Measurements from ENCODE around the gene HSPBP1. TPM values are rescaled to one million over a fixed set of nuclear protein-coding genes. Genes with fewer than 3 reads are reported as not detected.

The HSPBP1 gene
- total and polyA plus RNA-seq, 9 of the 15 experiments (the other 6 are each of a cell fraction or from before 2014, with no cell fraction given) = 0.83 to 81.3 (median 21.8) TPM

- TF ChIP-seq HCFC1 (IDR thresholded peaks at IDR 0.05; ENCODE audit: low read depth, low read length) = peak; percentile 75
- peak; percentile 60 for TF ChIP-seq DMBX1 (CRISPR knock-in tag; IDR thresholded peaks at IDR 0.05; ENCODE audit: borderline replicate concordance)
- no peak for TF ChIP-seq MCM3 (IDR thresholded peaks at IDR 0.05)
- TF ChIP-seq HNRNPH1 (optimal IDR thresholded peaks at IDR 0.05; ENCODE audit: low read depth, low read length) = no peak
- TF ChIP-seq LEF1 (IDR thresholded peaks at IDR 0.05) = peak; percentile 70; the same call in 1 of the 2 replicates
- TF ChIP-seq HES1 (IDR thresholded peaks at IDR 0.05; ENCODE audit: low read depth) = no peak
- TF ChIP-seq ZBTB11 (CRISPR knock-in tag; IDR thresholded peaks at IDR 0.05) = peak in 1 of 3 experiments; percentile 70; a peak in 2 of 6 replicates
- TF ChIP-seq RBM39 (optimal IDR thresholded peaks at IDR 0.05; ENCODE audit: low read depth, low read length) = peak; percentile 94
- TF ChIP-seq MYNN (IDR thresholded peaks at IDR 0.05) = peak; percentile 93
- 0 out of 2 replicates have a peak, but pooled peaks have one; percentile 17 for TF ChIP-seq MYNN (CRISPR knock-in tag; IDR thresholded peaks at IDR 0.05)
- no peak for TF ChIP-seq BRCA1 (IDR thresholded peaks at IDR 0.05)
- no peak for TF ChIP-seq BRCA1 (CRISPR knock-in tag; IDR thresholded peaks at IDR 0.05)
- peak; percentile 53 for TF ChIP-seq TAF1 (IDR thresholded peaks at IDR 0.05; ENCODE audit: control insufficient read depth, extremely low read depth, insufficient read depth, low read length, severe bottlenecking)
- TF ChIP-seq CTCFL (IDR thresholded peaks at IDR 0.05; ENCODE audit: borderline replicate concordance, insufficient read depth, low read depth, low read length, poor library complexity, severe bottlenecking) = no peak
- peak; percentile 28; the same call in 1 of the 2 replicates for TF ChIP-seq SMC3 (conservative IDR thresholded peaks at IDR 0.05; ENCODE audit: insufficient read depth, low read depth, low read length)
- TF ChIP-seq ZNF584 (CRISPR knock-in tag; IDR thresholded peaks at IDR 0.05; ENCODE audit: low read depth) = peak; percentile 54; the same call in 1 of the 2 replicates
- TF ChIP-seq GTF2F1 (IDR thresholded peaks at IDR 0.05; ENCODE audit: low read depth, low read length) = peak; percentile 0; the same call in 1 of the 2 replicates
- no peak for TF ChIP-seq TRIM28 (IDR thresholded peaks at IDR 0.05)
- TF ChIP-seq SP1 (CRISPR knock-in tag; IDR thresholded peaks at IDR 0.05) = peak; percentile 99
- no peak for TF ChIP-seq ZNF274 (IDR thresholded peaks at IDR 0.05; ENCODE audit: borderline replicate concordance, low read depth, low read length)
- TF ChIP-seq KLF6 (CRISPR knock-in tag; IDR thresholded peaks at IDR 0.05; ENCODE audit: borderline replicate concordance) = peak; percentile 80; the same call in 1 of the 2 replicates
- TF ChIP-seq SNRNP70 (optimal IDR thresholded peaks at IDR 0.05; ENCODE audit: low read depth, low read length) = no peak
- no peak for TF ChIP-seq TSC22D4 (tag; IDR thresholded peaks at IDR 0.05)
These were observed 63.3 kb downstream of the HSPBP1 start (continued) for GRCh38 chr19:55216461-55217198.
